Stimulated activated CD8-positive, alpha-beta memory T cell treated with anti-CD3 and anti-CD28 coated beads, Interleukin-4, amount 100 ng/mL, for 24 hours (primary cell): ENCODE measurements around the gene PXYLP1.

Experiments
- DNase-seq: peaks from one replicate; pipeline ENCODE4 v3.0.0-alpha.2; 2020; ENCODE audit warnings: low read depth

Gene PXYLP1

DNA sequence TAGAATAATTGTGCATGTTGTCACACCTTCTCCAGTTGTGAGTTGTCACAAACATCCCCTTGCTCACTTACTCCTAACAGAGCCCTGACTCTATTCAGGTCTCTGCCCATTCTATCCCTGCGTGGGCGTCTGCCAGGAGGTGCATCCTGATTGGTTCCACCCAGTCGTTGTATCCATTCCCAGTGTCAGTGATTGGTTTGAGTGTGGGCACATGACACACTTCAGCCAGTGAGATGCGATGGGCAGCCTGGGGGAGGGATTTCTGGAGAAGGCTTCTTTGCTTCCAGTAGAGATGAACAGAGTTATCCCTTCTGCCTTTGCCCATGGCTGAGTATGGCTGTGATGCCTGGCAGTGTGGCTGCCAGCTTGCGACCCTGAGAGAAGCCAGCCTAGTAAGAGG, 18.7 kb downstream of the PXYLP1 start:
- DNase-seq, result no peak

GRCh38 chr3:141250828-141251227, 19.2 kb downstream of the PXYLP1 start:
- no peak for DNase-seq

GRCh38 chr3:141253326-141253725, 21.7 kb downstream of the PXYLP1 start:
- DNase-seq, result no peak

DNA sequence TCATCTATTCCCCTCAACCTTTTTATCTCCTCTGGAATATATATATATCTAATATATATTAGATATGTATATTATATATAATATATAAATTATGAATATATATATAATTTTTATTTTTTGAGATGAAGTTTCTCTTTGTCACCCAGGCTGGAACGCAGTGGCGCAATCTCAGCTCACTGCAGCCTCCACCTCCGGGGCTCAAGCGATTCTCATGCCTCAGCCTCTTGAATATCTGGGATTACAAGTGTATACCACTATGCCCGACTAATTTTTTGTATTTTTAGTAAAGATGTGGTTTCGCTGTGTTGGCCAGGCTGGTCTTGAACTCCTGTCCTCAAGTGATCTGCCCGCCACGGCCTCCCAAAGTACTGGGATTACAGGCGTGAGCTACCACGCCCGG, 22.2 kb downstream of the PXYLP1 start:
- no peak for DNase-seq

DNA sequence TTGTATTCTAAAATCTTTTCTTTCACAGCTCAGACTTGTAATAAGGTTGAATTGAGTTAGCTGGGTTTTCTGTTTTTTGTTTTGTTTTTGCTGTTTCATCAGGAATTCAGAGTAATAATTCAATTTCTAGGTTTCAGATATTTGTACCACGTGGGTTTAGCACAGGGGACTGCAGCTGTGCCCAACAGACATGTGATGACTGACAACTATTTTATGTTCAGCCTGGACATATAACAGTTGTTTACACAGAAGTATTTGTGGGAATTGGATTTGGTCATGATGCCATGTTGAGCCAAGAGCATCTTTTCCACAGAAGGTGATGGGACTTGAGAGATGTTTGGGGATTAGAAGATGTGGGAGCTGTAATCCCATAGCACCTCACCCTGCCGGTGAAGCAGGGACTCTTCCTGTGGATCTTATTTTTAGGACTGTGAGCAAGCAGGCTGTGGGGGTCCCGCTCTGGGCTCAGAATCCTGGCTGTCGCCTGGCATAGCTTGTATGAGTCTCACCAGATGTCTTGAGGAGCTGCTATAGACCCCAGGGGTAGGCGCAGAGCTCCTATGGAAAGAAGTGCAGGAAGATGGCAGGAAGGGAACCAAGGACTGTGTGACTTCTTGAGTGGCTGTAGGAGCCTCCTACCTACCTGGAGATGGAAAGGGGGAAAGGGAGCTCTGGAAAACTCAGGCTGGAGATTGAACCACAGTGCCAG, 23.7 kb downstream of the PXYLP1 start:
- no peak for DNase-seq

DNA sequence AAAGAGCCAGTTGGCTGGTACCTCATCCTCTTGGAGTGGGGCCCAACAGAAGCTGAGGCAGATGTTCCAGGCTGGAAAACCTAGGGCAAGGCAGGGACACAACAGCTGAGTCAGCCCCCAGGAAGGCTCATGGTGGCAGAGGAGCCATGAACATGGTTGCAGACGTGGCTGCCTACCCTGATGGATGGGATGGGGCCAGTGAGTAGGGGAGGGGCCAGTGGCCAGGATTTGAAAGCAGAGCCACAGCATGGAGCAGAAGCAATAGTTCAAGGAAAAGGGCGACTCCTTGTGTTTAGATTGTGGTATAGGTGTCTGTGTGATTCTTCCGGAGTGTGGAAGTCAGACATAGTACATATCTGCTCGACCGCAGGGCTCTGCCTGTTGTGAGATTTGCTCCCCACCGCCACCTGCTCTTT, 24.2 kb downstream of the PXYLP1 start:
- no peak for DNase-seq

- no peak for DNase-seq
Measured at GRCh38 chr3:141256820-141257219, 25.2 kb downstream of the PXYLP1 start.

DNA sequence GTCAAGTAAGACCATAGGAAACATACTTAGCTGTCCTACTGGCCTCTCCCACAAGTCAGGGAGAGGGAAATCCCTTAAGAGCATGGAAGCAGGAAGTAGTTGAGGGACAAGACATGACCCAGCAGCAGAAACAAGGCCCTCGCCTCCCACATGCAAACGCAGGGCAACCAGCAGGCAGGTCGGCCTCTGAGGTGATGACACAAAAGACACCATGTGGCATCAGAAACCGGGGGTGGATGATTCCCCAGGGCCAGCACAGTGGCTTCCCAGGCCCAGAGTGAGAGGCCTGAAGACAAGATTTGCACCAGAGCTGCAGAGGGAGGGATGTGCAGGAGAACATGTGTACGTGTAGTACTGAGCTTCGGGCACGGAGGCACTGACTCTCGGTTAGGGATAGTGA, 26.3 kb downstream of the PXYLP1 start:
- DNase-seq, result no peak

DNA sequence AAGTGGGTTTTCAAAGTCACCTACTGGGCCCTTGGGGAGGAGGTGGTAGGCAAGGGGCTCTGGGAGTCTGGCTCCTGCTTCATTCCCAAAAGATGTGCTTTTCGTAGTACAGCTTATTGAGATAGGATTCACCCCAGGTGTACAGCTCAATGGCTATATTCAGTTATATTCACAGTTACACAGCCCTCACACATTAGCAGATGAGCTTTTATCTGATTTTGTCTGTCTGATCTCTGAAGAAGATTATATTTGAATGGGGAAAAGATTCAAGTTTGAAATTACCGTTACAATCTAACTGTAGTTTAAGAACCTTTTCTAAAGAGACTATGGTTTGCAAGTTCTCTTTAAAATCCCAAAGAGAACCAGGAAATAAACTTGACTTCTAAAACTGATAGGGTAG, 27.3 kb downstream of the PXYLP1 start:
- no peak for DNase-seq

GRCh38 chr3:141259821-141260629, 28.4 kb downstream of the PXYLP1 start:
- DNase-seq, result no peak

- no peak for DNase-seq
Measured at GRCh38 chr3:141260630-141260927, 29.0 kb downstream of the PXYLP1 start.

DNA sequence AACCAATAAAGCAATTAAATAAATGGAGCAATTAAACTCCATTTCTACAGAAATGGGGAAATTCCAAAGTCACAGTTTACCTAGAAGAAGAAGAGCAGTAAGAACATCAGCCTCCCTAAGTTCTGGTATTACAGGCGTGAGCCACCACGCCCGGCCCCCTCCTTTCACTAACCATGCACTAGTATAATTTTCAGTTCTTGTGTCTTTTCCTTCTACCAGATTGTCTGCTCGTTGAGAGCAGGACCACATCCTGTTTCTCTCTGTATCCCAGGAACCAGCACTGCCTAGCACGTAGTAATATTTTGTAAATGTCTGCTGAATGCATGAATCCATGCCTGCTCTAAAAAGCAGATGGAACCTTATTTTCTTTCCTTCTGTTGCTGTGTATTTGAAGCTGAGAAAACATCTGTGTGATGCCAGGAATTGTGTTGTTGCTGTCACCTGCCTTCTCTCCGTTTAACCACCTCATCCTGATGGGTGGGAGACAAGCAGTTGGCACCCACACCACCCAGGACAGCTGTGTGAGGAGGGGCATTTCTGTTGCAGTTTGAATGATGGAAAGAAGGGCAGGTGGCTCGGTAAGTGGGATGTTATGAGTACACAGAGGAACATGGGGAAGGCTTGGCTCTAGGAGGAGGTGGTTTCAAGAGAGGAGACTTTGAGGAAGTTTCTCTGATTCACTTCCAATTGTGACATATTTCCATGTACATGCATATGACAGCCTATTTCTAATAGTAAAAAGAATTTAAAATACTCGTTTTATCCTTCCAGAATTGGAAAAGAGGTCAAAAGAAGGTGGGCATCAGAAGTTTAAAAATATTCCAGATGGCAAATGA, 30.1 kb downstream of the PXYLP1 start:
- no peak for DNase-seq

- no peak for DNase-seq
Measured at GRCh38 chr3:141262308-141262705, 30.7 kb downstream of the PXYLP1 start.

GRCh38 chr3:141266186-141266585, 34.6 kb downstream of the PXYLP1 start:
- DNase-seq, result no peak

GRCh38 chr3:141266797-141267555, 35.4 kb downstream of the PXYLP1 start:
- DNase-seq, result no peak

DNA sequence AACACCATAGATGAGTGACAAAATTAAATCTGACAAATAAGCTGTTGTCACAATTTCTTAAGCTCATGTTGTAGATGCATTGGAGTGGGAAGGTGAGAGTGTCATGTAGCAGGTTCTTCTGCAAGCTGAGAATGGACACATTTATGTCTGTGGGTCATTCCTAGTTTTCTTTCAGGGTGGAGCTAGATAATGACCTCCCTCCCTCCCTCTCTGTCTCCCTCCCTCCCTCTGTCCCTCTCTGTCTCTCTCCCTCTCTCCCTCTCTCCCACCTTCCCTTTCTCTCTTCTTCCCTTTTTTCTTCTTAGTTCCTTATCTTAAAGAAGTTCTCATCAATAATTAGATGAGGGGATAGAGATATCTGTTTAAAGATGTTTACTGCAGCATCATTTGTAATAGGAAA, 36.0 kb downstream of the PXYLP1 start:
- DNase-seq, result no peak

GRCh38 chr3:141268306-141268705, 36.7 kb downstream of the PXYLP1 start:
- no peak for DNase-seq

DNA sequence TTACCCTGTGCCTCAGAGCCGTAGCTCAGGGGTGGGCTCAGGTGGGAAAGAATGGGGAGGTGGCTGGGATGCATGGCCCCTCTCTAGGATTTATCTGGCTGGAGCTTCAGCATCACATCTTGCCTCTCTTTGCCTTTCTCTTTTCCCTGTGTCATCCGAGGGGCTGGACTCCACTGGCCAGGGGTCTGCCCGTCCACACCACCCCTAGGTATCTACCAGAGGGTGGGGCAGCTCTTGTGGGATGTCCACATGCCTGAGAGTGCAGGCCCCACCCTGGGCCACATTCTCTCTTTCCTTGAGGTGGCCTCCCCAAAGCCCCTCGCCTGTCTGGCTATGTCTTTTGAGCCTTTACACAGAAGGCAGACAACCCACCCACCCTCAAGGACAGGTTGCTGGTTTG, 37.2 kb downstream of the PXYLP1 start:
- DNase-seq, result no peak

GRCh38 chr3:141269961-141270360, 38.3 kb downstream of the PXYLP1 start:
- no peak for DNase-seq

DNA sequence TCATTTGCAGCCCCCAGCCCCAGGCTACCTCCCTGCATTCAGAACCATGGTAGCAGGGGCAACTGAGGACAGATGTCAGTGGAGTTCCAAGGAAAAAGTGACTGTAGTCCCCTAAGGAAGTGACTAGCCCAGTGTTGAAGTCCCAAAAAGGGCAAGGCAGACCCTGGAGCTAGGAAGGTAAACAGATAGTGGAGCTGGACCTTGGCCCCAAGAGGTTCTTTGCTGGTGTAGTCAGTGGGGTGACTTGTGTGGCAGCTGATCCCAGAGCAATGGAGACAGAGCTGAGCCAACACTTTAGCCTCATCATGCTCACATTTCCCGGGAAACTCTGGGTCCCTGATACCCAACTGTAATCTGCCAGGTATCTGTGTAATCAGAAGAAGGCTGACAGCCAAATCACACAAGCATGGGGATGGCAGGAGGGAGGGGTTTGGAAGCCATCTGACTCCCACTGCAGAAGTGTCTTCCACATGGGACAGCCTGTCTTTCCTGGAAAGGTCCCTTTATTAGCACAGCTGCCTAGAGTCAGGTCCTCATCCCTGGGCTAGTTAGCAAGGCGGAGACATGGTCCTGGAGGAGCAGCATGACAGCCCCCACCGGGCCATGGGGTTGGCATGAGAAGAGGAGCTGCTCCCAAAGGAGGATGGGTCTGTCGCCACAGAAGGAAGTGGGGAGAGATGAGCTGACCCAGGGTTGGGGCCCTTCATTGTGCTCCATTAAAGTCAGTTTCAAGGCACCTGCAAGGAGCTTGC, 39.8 kb downstream of the PXYLP1 start:
- DNase-seq, result no peak

- no peak for DNase-seq
Measured at GRCh38 chr3:141272906-141273662, 41.5 kb downstream of the PXYLP1 start.
